Measurements from ENCODE around the gene POMGNT2.

POMGNT2 gene

GRCh38 chr3:43132870-43133636, 27.2 kb upstream of the POMGNT2 start:
- Histone ChIP-seq H3K36me3 (ENCODE audit: insufficient read depth, low read length) (no peaks in the 10 kb centered on the region), H3F3A (ENCODE audit: low read depth) (no peaks in the 10 kb centered on the region), H3K4me3 (ENCODE audit: low read length, poor library complexity, severe bottlenecking) (no peak overlapping the region), H2AFZ (ENCODE audit: low read length) (no peak overlapping the region), H3K9ac (ENCODE audit: low read depth, low read length, poor library complexity, severe bottlenecking) (no peak overlapping the region), H3K4me2 (ENCODE audit: low read depth, low read length, poor library complexity, severe bottlenecking) (no peak overlapping the region), H3K79me2 (ENCODE audit: insufficient read depth, low read length) (no peaks in the 10 kb centered on the region), H3K9me3 (ENCODE audit: insufficient read depth, low read depth, low read length) (no peaks in the 10 kb centered on the region), H3K9me2 (replicated peaks; ENCODE audit: low read depth, low read length) (no peaks in the 10 kb centered on the region), H3K27me3 (ENCODE audit: insufficient read depth, low read length, poor library complexity, severe bottlenecking) (no peaks in the 10 kb centered on the region), H3K4me1 (ENCODE audit: insufficient read depth, low read length, poor library complexity, severe bottlenecking) (no peaks in the 10 kb centered on the region), H4K20me1 (ENCODE audit: insufficient read depth, low read length, poor library complexity, severe bottlenecking) (no peaks in the 10 kb centered on the region)
- no peak for TF ChIP-seq CTCF (conservative IDR thresholded peaks at IDR 0.05; ENCODE audit: low read length)
- no peak for TF ChIP-seq EZH2phosphoT487 (IDR thresholded peaks at IDR 0.05; ENCODE audit: borderline replicate concordance)

GRCh38 chr3:43132193-43132592, 26.3 kb upstream of the POMGNT2 start:
- no peaks in the 10 kb centered on the region for H3K79me2 ChIP-seq (ENCODE audit: insufficient read depth, low read length)
- no peaks in the 10 kb centered on the region for H3K4me1 ChIP-seq (ENCODE audit: insufficient read depth, low read length, poor library complexity, severe bottlenecking)
- no peaks in the 10 kb centered on the region for H3K9me2 ChIP-seq (replicated peaks; ENCODE audit: low read depth, low read length)
- H3K9ac ChIP-seq (ENCODE audit: low read depth, low read length, poor library complexity, severe bottlenecking), result no peak overlapping the region
- H3K9me3 ChIP-seq (ENCODE audit: insufficient read depth, low read depth, low read length), result no peaks in the 10 kb centered on the region
- no peak for TF ChIP-seq EZH2phosphoT487 (IDR thresholded peaks at IDR 0.05; ENCODE audit: borderline replicate concordance)
- no peak for TF ChIP-seq CTCF (conservative IDR thresholded peaks at IDR 0.05; ENCODE audit: low read length)
- H3K4me3 ChIP-seq (ENCODE audit: low read length, poor library complexity, severe bottlenecking), result no peak overlapping the region
- H3F3A ChIP-seq (ENCODE audit: low read depth), result no peaks in the 10 kb centered on the region
- no peak overlapping the region for H2AFZ ChIP-seq (ENCODE audit: low read length)
- no peaks in the 10 kb centered on the region for H4K20me1 ChIP-seq (ENCODE audit: insufficient read depth, low read length, poor library complexity, severe bottlenecking)
- no peaks in the 10 kb centered on the region for H3K36me3 ChIP-seq (ENCODE audit: insufficient read depth, low read length)
- H3K4me2 ChIP-seq (ENCODE audit: low read depth, low read length, poor library complexity, severe bottlenecking), result no peak overlapping the region
- no peaks in the 10 kb centered on the region for H3K27me3 ChIP-seq (ENCODE audit: insufficient read depth, low read length, poor library complexity, severe bottlenecking)

GRCh38 chr3:43128464-43128863, 22.6 kb upstream of the POMGNT2 start:
- TF ChIP-seq CTCF (conservative IDR thresholded peaks at IDR 0.05; ENCODE audit: low read length), result no peak
- no peak for TF ChIP-seq EZH2phosphoT487 (IDR thresholded peaks at IDR 0.05; ENCODE audit: borderline replicate concordance)
- H3K9me2 ChIP-seq (replicated peaks; ENCODE audit: low read depth, low read length), result no peaks in the 10 kb centered on the region
- no peaks in the 10 kb centered on the region for H3K79me2 ChIP-seq (ENCODE audit: insufficient read depth, low read length)
- H3K4me1 ChIP-seq (ENCODE audit: insufficient read depth, low read length, poor library complexity, severe bottlenecking), result no peaks in the 10 kb centered on the region
- H3F3A ChIP-seq (ENCODE audit: low read depth), result no peaks in the 10 kb centered on the region
- H3K9ac ChIP-seq (ENCODE audit: low read depth, low read length, poor library complexity, severe bottlenecking), result no peak overlapping the region
- peaks cover 10% of the 10 kb centered on the region for H3K27me3 ChIP-seq (ENCODE audit: insufficient read depth, low read length, poor library complexity, severe bottlenecking)
- no peak overlapping the region for H2AFZ ChIP-seq (ENCODE audit: low read length)
- H3K4me3 ChIP-seq (ENCODE audit: low read length, poor library complexity, severe bottlenecking), result no peak overlapping the region
- no peaks in the 10 kb centered on the region for H3K9me3 ChIP-seq (ENCODE audit: insufficient read depth, low read depth, low read length)
- H4K20me1 ChIP-seq (ENCODE audit: insufficient read depth, low read length, poor library complexity, severe bottlenecking), result no peaks in the 10 kb centered on the region
- H3K36me3 ChIP-seq (ENCODE audit: insufficient read depth, low read length), result no peaks in the 10 kb centered on the region
- H3K4me2 ChIP-seq (ENCODE audit: low read depth, low read length, poor library complexity, severe bottlenecking), result no peak overlapping the region
